Measurements from ENCODE around the gene MST1. TPM values are rescaled to one million over a fixed set of nuclear protein-coding genes. Genes with fewer than 3 reads are reported as not detected.

MST1 gene
- 16.7 TPM for polyA plus RNA-seq (ENCODE audit: insufficient read length)

DNA sequence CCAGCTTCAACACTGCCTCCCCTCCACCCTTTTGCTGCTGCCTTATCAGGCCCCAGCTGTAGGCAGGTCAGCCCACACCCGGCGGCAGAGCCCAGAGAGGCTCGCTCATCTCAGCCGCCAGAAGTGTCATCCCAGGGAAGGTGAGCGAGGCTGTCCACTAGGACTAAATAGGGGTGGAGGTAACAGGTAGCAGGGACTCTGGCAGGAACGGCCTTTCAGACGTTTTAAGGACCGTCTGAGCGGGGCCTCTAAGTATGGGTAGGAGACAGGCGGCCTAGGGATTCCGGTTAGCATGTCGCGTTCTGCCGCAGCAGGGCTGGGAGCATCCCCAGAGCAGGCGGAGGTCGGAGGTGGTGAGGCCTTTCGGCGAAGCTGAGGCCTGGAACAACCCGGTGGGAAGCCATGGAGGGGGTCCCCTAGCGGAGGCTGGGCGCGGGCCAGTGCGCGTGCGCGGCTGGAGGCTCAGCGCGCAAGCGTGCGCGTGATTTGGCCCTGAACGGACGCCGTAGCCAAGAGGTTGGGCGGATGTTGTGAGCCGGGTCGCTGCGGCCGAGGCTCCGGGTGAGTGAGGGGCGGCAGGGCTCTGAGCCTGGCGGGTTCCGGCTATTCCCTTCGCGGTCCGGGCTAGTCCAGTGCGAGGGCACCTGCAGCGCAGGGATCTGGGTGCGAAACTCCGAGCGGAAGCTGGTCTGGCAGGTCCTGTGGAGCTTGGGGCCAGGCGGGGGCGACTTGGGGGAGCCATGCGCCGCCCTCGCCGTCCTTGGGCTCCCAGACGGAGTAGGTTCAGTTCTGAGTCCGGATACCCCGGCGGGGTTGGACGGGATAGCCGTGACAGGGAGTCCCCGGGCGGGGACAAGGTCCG, at the start of gene MST1, which contains the start of gene RNF123:
TSS of gene MST1 (minus strand) at position 429 of the 862 bp plus-strand sequence. CDS start 783 bp downstream, outside the sequence.
TSS of gene RNF123 (plus strand) at position 512 of the 862 bp plus-strand sequence. CDS start 1,609 bp downstream, outside the sequence.
- peak; percentile 95 for DNase-seq

DNA sequence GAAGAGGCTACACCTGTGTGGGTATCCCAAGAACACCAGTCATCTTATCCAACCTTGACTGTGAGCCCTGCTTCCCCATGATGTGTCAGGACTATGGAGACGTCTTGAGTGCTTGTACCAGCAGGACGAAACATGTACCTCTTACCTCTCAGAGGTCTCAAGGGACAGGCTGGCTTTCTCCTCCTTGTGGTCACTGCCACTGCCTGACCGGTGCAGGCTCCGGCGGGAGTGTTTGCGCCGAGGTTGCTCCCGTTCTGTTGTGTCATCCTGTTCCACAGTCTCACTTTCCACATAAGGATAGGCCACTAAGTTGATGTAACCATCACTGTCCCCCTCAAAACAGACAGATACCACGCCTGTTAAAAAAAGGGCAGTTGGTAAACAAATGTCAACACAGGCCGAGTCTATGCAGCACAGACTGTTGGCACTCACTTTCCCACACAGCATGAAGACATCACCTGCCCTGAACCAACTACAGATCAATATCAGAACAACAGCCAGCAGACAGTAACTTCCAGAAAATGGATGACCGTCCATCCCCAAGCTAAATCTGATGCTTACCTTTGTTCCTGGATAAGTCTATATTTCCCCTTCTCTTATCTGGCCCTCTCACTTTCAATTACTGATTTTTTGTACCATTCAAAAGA, 48.9 kb upstream of the MST1 start:
- no peak for DNase-seq

DNA sequence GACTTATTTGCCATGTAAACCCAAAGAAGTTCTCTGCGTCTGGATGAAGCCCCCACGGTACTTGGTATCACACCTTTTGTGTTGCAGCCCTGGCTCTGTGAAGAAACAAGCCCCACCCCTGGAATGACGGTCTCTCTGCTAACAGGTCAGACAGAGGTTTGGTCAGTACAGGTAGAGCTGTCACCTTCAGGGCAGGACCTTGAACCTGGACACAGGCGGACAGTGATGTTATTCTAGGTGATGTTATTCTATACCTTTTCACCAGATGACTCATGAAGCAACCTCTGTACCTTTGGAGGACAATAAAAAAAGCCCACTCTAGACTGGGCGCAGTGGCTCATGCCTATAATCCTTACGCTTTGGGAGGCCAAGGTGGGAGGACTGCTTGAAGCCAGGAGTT, 45.5 kb upstream of the MST1 start:
- DNase-seq = no peak

DNA sequence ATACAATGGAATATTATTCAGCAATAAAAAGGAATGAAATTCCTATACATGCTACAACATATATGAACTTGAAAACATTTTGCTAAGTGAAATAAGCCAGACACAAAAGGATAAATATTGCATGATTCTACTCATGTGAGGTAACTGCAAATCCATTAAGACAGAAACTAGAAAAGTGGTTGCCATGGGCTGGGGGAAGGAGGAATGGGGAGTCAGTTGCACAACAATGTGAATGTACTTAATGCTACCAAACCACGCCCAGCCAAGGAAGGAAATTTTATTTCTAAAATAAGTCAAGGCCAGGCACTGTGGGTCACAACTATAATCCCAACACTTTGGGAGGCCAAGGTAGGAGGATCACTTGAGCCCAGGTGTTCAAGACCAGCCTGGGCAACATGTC, 44.3 kb upstream of the MST1 start:
- no peak for DNase-seq

DNA sequence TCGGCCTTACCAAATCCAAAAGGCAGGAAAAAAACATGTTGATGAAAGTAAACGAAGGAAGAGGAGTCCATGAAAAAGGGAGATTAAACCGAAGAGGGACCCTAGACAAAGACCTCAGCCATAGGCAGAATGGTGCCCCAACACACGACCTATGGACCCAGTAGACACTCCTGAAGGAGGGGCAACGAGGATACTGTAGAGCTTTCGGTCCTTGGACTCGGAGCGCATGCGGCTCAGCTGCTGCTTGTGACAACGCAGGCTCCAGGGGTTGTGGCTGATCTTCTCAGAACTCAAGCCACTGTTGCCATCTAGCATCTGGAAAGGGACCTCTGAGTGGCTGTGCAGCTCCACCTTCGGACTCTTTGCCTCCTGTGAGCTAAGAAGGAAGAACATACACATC, 43.3 kb upstream of the MST1 start:
- DNase-seq = no peak

DNA sequence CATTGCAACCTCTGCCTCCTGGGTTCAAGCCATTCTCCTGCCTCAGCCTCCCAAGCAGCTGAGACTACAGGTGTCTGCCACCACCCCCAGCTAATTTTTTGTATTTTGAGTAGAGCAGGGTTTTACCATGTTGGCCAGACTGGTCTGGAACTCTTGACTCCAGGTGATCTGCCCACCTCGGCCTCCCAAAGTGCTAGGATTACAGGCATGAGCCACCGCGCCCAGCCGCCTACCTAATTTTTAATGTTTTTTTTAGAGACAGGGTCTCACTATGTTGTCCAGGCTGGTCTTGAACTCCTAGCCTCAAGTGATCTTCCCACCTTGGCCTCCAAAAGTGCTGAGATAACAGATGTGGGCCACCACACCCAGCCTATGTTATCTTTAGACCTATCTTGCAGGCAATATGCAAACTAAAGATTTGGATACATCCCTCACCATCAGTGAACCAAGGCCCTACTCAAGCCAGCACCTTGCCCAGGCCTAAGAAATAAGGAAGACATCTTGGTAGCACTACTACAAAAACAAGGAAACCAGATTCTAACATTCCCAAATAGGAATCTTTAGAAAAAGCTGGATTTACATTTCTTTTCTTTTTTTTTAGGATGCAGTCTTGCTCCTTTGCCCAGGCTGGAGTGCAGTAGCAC, 40.8 kb upstream of the MST1 start:
- DNase-seq = no peak

DNA sequence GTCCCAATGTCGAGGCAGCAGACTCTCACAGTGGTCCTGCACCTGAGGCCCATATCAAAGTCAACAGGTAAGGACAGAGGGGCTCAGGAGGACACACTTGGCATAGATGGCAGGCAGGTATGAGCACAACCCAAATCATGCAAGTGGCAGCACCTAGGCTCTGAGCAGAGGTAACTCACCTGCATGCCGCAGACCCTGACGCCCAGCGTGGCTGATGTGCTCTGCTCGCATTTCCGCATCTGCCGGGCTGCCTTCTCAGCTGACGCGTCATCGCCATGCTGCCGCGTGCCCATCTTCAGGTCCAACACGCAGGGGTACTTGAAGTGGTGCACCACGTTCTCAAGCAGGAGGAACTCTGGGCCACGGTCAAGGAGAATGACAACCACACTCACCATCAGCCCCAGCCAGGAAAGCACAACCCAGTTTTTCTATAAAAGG, 38.7 kb upstream of the MST1 start:
- DNase-seq = no peak

DNA sequence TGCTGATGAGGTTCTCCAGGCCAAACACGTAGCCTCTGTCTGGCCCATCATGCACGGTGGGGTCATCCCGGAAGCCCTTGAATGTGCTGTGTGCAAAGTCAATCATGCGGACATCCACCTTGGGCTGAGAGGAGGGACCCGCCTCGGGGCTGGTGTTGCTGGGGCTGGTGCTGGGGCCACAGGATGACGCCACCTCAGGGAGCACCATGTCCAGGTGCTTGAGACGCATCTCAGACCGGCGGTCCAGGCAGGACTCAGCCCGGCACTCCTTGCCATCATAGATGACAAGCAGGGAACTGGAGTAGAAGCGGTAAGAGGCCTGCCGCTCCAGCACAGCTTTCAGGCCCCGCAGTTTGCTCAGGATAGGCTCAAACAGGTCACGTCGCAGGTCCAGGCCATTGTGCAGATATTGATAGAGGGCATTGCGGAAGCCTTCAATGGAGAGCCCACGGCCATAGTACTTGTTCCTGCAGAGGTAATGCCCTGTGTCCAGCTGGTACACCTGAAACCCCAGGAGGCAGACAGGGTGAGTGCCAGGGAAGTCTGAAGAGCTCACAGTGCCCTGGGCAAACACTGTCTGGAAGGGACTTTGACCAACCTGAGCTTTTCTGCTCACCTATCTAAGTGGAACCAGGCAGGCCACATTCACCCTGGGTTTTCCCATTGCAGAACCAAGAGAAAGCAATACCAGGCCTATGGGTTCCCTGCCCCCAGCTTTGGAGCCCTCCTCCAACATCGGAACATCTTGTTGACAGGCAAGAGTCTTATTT, 38.1 kb upstream of the MST1 start:
- DNase-seq = no peak

DNA sequence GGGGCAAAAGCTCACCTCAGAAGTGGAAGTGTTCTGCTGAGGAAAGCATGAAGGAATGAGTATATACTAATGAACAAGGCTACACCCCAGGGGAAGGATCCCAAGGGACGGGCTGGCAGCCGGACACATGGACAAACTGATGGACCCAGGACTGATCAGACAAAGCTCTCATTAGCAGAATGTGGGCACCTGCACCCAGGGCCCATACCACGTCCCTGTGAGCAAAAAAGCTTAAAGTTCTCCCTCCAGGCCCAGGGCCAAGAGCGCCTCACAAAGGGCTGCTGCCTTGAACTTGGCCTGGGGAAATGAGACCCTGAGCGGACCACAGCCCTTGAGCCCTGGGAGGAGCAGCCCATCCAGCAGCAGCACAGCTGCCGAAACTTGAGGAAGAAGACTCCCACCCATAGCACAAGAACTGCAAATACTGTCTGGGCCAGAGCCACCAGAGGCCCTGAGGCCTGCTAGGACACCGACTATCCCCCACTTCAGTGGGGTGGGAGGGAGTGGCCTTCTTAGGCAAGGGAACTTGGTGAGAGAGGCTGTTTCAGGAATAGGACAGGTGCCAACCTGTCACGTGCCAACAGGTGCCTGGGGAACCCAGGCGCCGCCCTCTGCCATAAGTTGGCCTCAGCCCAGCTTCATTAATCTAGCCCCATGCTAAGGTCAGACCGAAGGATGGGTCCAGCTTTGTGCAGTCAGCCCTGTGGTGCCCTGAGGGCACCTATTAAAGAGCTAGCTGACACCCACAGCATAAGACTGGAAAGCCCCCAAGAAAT, 36.8 kb upstream of the MST1 start:
- no peak for DNase-seq

DNA sequence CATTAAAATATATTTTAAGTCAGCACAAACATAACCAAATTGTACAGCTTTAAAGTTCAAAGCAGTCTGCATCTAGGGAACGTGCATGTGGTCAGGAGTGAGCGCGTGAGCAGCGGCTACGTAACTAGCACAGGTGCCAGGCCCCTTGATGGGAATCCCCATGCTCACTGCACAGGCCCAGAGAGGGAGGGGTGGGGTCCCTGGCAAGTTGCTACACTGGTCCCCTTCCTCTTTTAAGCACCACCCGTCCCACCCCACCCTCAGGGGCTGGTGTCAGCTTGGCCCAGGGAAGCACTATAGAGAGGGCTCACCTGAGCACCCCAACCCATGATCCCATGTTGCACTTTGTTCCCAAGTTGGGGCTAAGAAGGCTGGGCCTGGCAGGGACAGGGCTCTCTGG, 35.3 kb upstream of the MST1 start:
- no peak for DNase-seq

DNA sequence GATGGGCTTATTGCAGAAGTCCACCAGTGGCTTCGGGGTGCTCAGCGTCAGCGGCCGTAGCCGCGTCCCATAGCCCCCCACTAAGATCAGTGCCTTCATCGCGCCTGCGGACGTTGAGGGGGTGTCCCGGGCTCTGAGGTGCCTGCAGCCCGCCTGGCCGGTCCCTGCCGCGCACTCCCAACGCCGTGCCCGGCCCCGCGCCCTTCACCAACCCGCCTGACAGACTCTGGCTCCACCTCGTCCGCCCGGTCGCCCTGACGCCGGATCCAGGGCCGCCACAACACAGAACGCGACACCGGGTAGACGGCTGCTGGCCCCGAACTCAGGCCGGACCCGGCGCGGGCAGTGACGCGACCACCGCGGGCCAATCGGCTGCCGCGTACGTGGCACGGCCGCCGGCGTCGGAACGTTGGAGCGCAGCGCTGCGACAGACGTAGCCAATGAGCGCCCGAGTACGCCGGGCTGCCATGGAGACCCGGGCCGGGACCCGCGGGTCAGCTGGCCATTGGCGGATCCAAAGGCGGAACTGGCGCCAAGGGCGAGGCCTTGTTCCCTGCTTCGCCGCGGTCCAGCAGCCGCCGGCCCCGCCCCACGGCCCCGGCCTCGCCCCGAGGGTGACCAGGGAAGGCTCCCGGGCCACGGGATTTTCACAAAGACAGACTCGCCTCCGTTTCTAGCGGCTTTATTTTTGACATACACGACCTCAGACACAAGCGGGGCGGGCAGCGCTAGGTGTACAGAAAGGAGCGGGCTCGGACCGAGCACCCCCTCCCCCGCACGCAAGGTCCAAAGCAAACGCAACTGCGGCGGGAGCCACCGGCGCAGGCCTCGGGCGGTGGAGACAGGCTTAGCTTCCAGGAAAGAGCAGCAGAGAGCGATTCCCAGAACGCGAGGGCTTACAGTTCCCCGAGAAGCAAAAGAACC, 34.6 kb upstream of the MST1 start, which contains the start of gene GMPPB:
TSS of gene GMPPB (minus strand) at position 324 of the 924 bp plus-strand sequence. CDS start at position 99, 225 bp downstream.
- DNase-seq = peak; percentile 99

DNA sequence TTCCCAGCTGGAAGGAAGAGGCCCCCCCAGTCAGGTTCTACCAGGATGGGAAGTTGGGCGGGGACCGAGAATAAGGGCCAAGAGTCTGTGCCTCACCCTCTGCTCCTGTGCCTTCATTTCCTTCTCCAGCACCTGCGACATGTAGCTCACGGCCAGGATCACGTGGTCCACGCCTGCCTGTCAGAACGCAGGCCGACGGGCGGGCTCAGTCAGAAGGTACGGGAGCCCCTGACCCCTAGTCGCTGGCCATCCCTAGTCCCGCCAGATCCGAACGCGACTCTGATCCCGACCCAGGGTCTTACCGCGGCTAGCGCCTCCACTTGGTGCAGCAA, 34.0 kb upstream of the MST1 start:
- no peak for DNase-seq

DNA sequence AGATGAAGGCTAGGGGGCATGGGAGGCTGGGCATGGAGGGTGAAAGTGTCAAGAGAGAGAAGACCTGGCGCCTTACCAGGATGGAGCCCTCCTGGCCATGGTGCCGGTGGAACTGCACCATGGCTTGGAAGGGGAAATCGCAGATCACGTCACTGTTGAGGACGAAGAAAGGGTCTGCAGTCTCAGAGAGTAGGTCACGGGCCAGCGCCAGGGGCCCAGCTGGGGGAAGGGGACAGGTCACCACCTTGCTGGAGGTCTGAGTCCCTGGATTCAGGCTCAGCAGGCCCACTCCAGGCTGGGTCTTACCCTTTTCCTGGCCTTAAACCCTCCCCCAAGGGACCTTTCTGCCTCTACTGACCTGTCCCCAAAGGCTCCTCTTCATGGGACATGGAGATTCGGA, 33.6 kb upstream of the MST1 start:
- no peak for DNase-seq

DNA sequence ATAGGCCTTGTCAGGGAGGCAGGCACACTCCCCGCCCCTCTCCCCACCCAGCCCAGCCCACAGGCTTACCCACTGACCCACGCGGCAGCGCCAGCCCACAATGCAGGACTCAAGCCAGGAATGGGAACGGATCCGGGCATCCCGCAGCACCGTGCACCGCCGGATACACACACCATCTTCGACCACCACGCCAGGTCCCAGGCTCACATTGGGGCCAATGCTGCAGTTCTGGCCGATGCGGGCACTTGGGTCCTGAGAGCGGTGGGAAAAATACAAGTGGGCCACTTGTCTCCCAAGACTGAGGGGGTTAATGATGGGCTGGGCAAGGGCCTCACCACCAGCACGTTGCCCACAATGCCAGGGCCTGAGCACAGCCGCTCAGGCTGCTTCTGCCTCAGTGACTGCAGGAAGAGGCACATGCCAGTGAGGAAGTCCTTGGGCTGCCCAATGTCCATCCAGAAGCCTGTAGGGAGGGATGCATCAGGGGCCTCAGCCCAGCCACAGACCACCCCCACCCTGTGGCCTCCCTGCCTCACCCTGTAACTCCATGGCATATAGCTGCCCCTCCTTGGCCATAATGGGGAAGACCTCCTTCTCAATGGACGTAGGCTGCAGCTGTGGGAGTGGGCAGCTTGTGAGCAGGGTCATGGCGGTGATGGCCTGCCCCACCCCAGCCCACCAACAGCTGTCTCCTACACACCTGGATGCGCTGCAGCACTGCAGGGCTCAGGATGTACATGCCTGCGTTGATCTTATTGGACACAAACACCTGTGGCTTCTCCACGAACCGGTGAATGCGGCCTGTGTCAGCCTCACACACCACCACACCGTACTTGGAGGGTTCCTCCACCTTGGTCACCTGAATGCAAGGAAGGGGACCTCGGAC, 32.9 kb upstream of the MST1 start:
- no peak for DNase-seq

DNA sequence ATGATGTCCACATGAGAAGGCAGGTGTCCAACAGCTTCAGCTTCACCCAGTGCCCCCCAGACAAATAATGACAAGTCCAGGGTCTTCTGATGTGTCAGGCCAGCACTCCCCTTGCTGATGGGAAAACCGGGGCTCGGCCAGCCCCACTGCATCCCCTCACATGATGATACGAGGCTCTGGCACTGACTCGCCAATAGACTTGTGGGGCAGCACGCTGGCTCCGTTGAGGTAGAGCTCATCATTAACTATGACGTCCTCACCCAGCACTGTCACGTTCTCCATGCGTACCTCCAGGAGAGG, 32.3 kb upstream of the MST1 start:
- DNase-seq = no peak

DNA sequence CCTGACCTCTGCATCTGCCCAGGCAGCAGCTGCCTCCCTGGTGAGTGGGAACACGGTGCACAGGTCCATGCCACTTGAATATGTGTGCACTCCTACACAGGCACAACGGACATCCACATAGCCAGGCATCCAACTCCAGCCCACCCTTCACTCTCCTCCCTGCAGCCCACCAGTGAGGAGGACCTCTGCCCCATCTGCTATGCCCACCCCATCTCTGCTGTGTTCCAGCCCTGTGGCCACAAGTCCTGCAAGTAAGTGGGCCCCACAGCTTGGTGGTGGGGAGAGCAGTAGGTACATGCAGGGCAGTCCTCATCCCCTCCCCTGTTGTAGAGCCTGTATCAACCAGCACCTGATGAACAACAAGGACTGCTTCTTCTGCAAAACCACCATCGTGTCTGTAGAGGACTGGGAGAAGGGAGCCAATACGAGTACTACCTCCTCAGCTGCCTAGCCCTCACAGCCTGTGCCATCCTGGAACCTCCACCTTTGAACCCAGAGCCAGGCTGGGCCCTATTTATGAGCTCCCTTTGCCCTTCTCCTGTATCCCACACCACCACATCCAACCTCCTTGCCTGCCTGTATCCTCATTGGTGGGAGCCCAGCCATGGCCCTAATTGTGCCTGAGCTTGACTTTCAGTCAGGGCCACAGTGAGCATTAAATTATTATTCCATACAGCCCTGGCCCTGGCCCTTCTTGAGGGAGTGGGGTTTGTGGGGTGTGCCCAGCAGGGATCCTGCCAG, 31.8 kb upstream of the MST1 start:
- no peak for DNase-seq

DNA sequence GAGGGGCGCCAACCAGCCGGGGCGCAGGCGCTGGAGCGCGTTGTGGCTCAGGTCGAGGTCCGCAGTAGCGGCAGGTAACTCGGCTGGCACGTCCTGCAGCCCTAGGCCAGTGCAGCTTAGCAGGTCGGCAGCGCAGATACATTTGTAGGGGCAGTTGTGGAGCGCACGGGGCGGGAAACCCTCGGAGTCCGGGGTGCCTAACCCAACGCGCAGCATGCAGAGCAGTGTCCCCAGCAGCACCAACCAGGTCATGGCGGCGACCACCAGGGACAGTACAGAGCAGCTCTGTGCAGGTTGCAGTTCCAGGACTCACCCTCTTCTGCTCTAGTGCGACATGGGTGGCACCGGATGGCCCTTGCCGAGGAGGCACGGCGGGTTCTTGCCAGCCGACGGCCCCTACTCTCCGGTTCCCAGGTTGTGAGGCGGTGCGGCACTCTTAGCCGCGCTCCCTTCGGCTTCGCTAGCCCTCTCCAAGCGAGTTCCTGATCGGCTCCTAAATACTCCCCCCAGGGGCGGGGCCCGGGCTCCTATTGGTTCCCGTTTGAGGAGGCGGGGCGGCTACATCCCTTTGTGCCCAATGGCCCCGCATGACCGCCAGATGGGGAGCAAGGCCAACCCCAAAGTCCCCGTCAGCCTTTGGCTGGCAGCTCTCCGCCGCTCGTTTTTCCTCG, 30.1 kb upstream of the MST1 start, which contains the start of gene AMIGO3:
TSS of gene AMIGO3 (minus strand) at position 471 of the 671 bp plus-strand sequence. CDS start at position 252, 219 bp downstream.
- DNase-seq = peak; percentile 89

DNA sequence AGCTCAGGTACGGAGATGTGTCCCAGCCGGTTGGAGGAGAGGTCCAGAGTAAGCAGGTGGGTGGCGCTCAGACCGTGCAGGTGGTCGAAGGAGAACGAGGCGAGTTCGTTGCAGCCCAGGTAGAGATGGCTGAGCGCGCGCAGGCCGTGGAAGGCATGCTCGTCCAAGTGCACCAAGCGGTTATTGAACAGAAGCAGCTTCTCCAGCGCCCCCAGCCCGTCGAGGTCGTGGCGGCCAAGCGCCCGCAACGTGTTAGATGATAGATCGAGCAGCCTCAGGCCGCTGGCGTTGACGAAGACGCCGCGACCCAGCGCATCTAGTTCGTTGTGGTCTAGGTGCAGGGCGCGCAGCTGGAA, 29.6 kb upstream of the MST1 start:
- DNase-seq = no peak
